SK-N-SH (cell line): Measurements from ENCODE around the gene CCS. TPM values are rescaled to one million over a fixed set of nuclear protein-coding genes. Genes with fewer than 3 reads are reported as not detected.

Source experiments
- CTCF ChIA-PET: fragments of 300-600, 350-600 bp; formaldehyde crosslinking; extraction: SDS; loops from one replicate; lab custom pipeline; 2021; lab: Yijun Ruan, JAX
- POLR2A ChIA-PET: fragments of 350-600 bp; sonication (Branson Sonifier 250); formaldehyde crosslinking; extraction: SDS; loops from one replicate; lab custom pipeline; 2020; ENCODE audit warnings: antibody characterized with exemption, inconsistent platforms; lab: Yijun Ruan, JAX
- DNase-seq: peaks from one replicate; pipeline ENCODE4 v3.0.0; 2012
- H2AFZ ChIP-seq: fragments of 200-600 bp; sonication (generic); 2 replicates; pipeline ENCODE4 v1.8.1; 2016; ENCODE audit warnings: antibody characterized with exemption, mild to moderate bottlenecking, low read depth
- H3F3A ChIP-seq: fragments of 200-600 bp; sonication (generic); replicated peaks from 2 replicates; pipeline ENCODE3; 2016; ENCODE audit warnings: antibody characterized with exemption, mild to moderate bottlenecking; ENCODE audit not compliant: insufficient read depth
- H3K27ac ChIP-seq, 2 experiments: fragments of 200-500 bp in 1 of 2; fragments of 200-600 bp in 1 of 2; sonication (Bioruptor generic) in 1 of 2; sonication (generic), shearing (Covaris generic) in 1 of 2; 2 replicates each; pipeline versions ENCODE4 v1.5.1 to v1.6.1; 2014 to 2016; ENCODE audit warnings: low read depth in 2 of 2, inconsistent platforms in 1 of 2, low read length in 1 of 2, mild to moderate bottlenecking in 1 of 2, mixed read lengths in 1 of 2
- H3K27me3 ChIP-seq: fragments of 200-600 bp; sonication (generic), shearing (Covaris generic); 2 replicates; pipeline ENCODE4 v1.6.1; 2016; ENCODE audit warnings: mixed run types; ENCODE audit not compliant: insufficient read depth
- H3K36me3 ChIP-seq, 2 experiments: fragments of 200-500 bp in 1 of 2; fragments of 200-600 bp in 1 of 2; sonication (Bioruptor generic) in 1 of 2; sonication (generic) in 1 of 2; replicated peaks in 1 of 2; 2 replicates each; pipeline versions ENCODE3 to v1.5.1; 2014 to 2016; ENCODE audit warnings: low read length in 1 of 2, mild to moderate bottlenecking in 1 of 2; ENCODE audit not compliant: insufficient read depth in 2 of 2, control insufficient read depth in 1 of 2
- H3K4me1 ChIP-seq, 2 experiments: fragments of 200-500 bp in 1 of 2; fragments of 200-600 bp in 1 of 2; sonication (Bioruptor generic) in 1 of 2; sonication (generic), shearing (Covaris generic) in 1 of 2; 2 replicates each; pipeline versions ENCODE4 v1.5.1 to v1.6.1; 2014 to 2016; ENCODE audit warnings: low read depth in 1 of 2, low read length in 1 of 2, mixed run types in 1 of 2; ENCODE audit not compliant: insufficient read depth in 2 of 2, control insufficient read depth in 1 of 2
- H3K4me2 ChIP-seq: fragments of 200-600 bp; sonication (generic), shearing (Covaris generic); 2 replicates; pipeline ENCODE4 v1.6.1; 2017; ENCODE audit warnings: mixed run types
- H3K4me3 ChIP-seq, 2 experiments: fragments of 200-500 bp in 1 of 2; fragments of 200-600 bp in 1 of 2; sonication (Bioruptor generic) in 1 of 2; sonication (generic), shearing (Covaris generic) in 1 of 2; 2 replicates each; pipeline versions ENCODE4 v1.5.1 to v1.8.1; 2014 to 2016; ENCODE audit warnings: low read depth in 2 of 2, inconsistent platforms in 1 of 2, low read length in 1 of 2, mild to moderate bottlenecking in 1 of 2, mixed read lengths in 1 of 2, moderate library complexity in 1 of 2
- H3K79me2 ChIP-seq: fragments of 200-600 bp; sonication (generic); 2 replicates; pipeline ENCODE4 v1.8.1; 2017; ENCODE audit warnings: mild to moderate bottlenecking; ENCODE audit not compliant: insufficient read depth
- H3K9ac ChIP-seq: fragments of 200-600 bp; sonication (generic); 2 replicates; pipeline ENCODE4 v1.6.1; 2017; ENCODE audit warnings: mixed run types
- H3K9me2 ChIP-seq: fragments of 200-600 bp; sonication (generic); 2 replicates; pipeline ENCODE4 v1.6.1; 2017; ENCODE audit warnings: mixed run types
- H3K9me3 ChIP-seq: fragments of 200-600 bp; sonication (generic); 2 replicates; pipeline ENCODE4 v1.6.1; 2017; ENCODE audit warnings: mixed run types, mild to moderate bottlenecking, moderate library complexity
- H4K20me1 ChIP-seq: fragments of 200-600 bp; sonication (generic); 2 replicates; pipeline ENCODE4 v1.6.1; 2017; ENCODE audit warnings: mild to moderate bottlenecking, mixed run types; ENCODE audit not compliant: insufficient read depth
- CTCF ChIP-seq: fragments of 200-600 bp; sonication (generic); IDR thresholded peaks from 2 replicates; pipeline ENCODE4 v1.6.1; 2017; ENCODE audit warnings: antibody characterized with exemption, mild to moderate bottlenecking, moderate library complexity
- ELF1 ChIP-seq: IDR thresholded peaks from 2 replicates; pipeline ENCODE4 v1.4.0; 2012
- FOXJ3 ChIP-seq: sonication (generic); formaldehyde crosslinking; IDR thresholded peaks from 2 replicates; pipeline ENCODE4 v1.5.1; 2020; ENCODE audit warnings: mild to moderate bottlenecking, missing genetic modification reagents
- GATA2 ChIP-seq: sonication (generic); formaldehyde crosslinking; IDR thresholded peaks from 2 replicates; pipeline ENCODE4 v1.5.0; 2020; ENCODE audit warnings: mild to moderate bottlenecking, missing genetic modification reagents
- IRF3 ChIP-seq: fragments of 150-350 bp; IDR thresholded peaks from 2 replicates; pipeline ENCODE4 v1.6.1; 2016; ENCODE audit warnings: mild to moderate bottlenecking, low read depth, low read length
- MAX ChIP-seq: IDR thresholded peaks from 2 replicates; pipeline ENCODE4 v1.4.0; 2012; ENCODE audit warnings: low read depth
- MEF2A ChIP-seq: IDR thresholded peaks from 2 replicates; pipeline ENCODE4 v1.4.0; 2012; ENCODE audit warnings: low read depth, borderline replicate concordance
- MXI1 ChIP-seq: IDR thresholded peaks from 2 replicates; pipeline ENCODE4 v1.6.1; 2012; ENCODE audit warnings: mild to moderate bottlenecking, low read depth, low read length, improper control_type of control experiment
- NRF1 ChIP-seq: IDR thresholded peaks from 2 replicates; pipeline ENCODE4 v1.6.1; 2012; ENCODE audit warnings: low read depth, mild to moderate bottlenecking, low read length
- PBX3 ChIP-seq: IDR thresholded peaks from 2 replicates; pipeline ENCODE4; 2012
- POLR2AphosphoS5 ChIP-seq: IDR thresholded peaks from 2 replicates; pipeline ENCODE4 v1.6.1; 2012; ENCODE audit warnings: low read depth, low read length
- RAD21 ChIP-seq: IDR thresholded peaks from 2 replicates; pipeline ENCODE4 v1.6.1; 2012; ENCODE audit warnings: mild to moderate bottlenecking, low read length
- REST ChIP-seq: IDR thresholded peaks from 2 replicates; pipeline ENCODE4 v1.6.1; 2012; ENCODE audit warnings: mild to moderate bottlenecking, low read depth, low read length, moderate library complexity
- RFX5 ChIP-seq: IDR thresholded peaks from 2 replicates; pipeline ENCODE4 v1.6.1; 2012; ENCODE audit warnings: mild to moderate bottlenecking, improper control_type of control experiment, low read length
- RXRA ChIP-seq: IDR thresholded peaks from 2 replicates; pipeline ENCODE4 v1.4.0; 2012; ENCODE audit warnings: low read depth, mild to moderate bottlenecking, borderline replicate concordance
- SMC3 ChIP-seq: IDR thresholded peaks from 2 replicates; pipeline ENCODE4 v1.6.1; 2012; ENCODE audit warnings: low read depth, low read length, improper control_type of control experiment
- TAF1 ChIP-seq: IDR thresholded peaks from 2 replicates; pipeline ENCODE4 v1.6.1; 2012; ENCODE audit warnings: low read depth, mild to moderate bottlenecking, low read length, moderate library complexity, borderline replicate concordance
- USF2 ChIP-seq: fragments of 150-350 bp; IDR thresholded peaks from 2 replicates; pipeline ENCODE4 v1.6.1; 2017; ENCODE audit warnings: antibody characterized with exemption, low read length, low read depth, borderline replicate concordance
- YY1 ChIP-seq: IDR thresholded peaks from 2 replicates; pipeline ENCODE4 v1.4.0; 2012; ENCODE audit warnings: low read depth, mild to moderate bottlenecking
- WGBS: methylation state at CpG from one replicate; pipeline ENCODE4 v1.1.6; 2017; ENCODE audit warnings: low lambda C conversion rate; 5-methylcytosine and 5-hydroxymethylcytosine counted together
- polyA plus RNA-seq, 3 experiments: library from polyadenylated mRNA; depleted of rRNA; stranded (reverse); fragments of >200 nt; gene quantifications; 2 replicates each; pipeline ENCODE4 v1.2.3, GENCODE V29; 2012

The CCS gene
- polyA plus RNA-seq, 1 of the 3 experiments (the other 2 are of a cell fraction), result 56.1 TPM

- TF ChIP-seq NRF1 (no peak), PBX3 (no peak), RFX5 (no peak), TAF1 (no peak)
- TF ChIP-seq, all 33 proteins: peak for 0
Observed at GRCh38 chr11:66637557-66638176, 44.7 kb downstream of the CCS start (continued).

GRCh38 chr11:66638177-66639065, 45.4 kb downstream of the CCS start, which contains the start of gene RBM4:
RBM4 (plus strand) TSS chr11:66638703; CDS start chr11:66639712, 1,009 bp downstream.
- Histone ChIP-seq H3K9ac (peak within 1 kb of the TSS; percentile 96), H3K4me1 (peaks cover 42 to 43% of the 10 kb centered on the region in 2 experiments), H3K4me3 (peak within 1 kb of the TSS; percentile 75 to 97), H3F3A (peaks cover 31% of the 10 kb centered on the region), H3K9me3 (no peaks in the 10 kb centered on the region), H3K27ac (peak within 1 kb of the TSS; percentile 88 to 94), H4K20me1 (peaks cover 48% of the 10 kb centered on the region), H3K9me2 (no peaks in the 10 kb centered on the region), H3K4me2 (peak within 1 kb of the TSS; percentile 83), H3K36me3 (peaks cover 37 to 43% of the 10 kb centered on the region in 2 experiments), H2AFZ (peak within 1 kb of the TSS; percentile 41; the same call in 1 of the 2 replicates), H3K27me3 (no peaks in the 10 kb centered on the region), H3K79me2 (peaks cover 97% of the 10 kb centered on the region)
- WGBS, result under 1% methylated on average over 50 of the region's 63 CpGs
- ChIA-PET POLR2A (interaction anchor here (0.6 to 2.6 kb wide), 20 partner anchors 8 to 479 kb away, joined by 3 to 18 read pairs (median 5); partner anchors contain the start of genes CCDC87, CCS, RBM14 and RBM4B), CTCF (interaction anchor here (0.6 to 1.2 kb wide), 6 partner anchors 17 to 445 kb away, joined by 3 to 5 read pairs (median 4); partner anchors contain the start of gene RBM4B)
- peak; percentile 95 for DNase-seq
- TF ChIP-seq RXRA (no peak), CTCF (peak; percentile 28), MAX (peak; percentile 79), POLR2AphosphoS5 (peak; percentile 96), MEF2A (no peak), IRF3 (peak; percentile 80), YY1 (peak; percentile 95), REST (no peak), USF2 (no peak), SMC3 (no peak), GATA2 (CRISPR knock-in tag) (no peak), RAD21 (no peak), NRF1 (no peak), ELF1 (0 out of 2 replicates have a peak, but pooled peaks have one; percentile 48), FOXJ3 (CRISPR knock-in tag) (peak; percentile 54; the same call in 1 of the 2 replicates), MXI1 (peak; percentile 96), RFX5 (peak; percentile 77)
